ENCODE measurements around the gene CEP95.
"Not testable (repeated sequence)": the region's sequence is repeated elsewhere in the genome, so short reads cannot be mapped to it uniquely, and the experiment has no call there.

The CEP95 gene

DNA sequence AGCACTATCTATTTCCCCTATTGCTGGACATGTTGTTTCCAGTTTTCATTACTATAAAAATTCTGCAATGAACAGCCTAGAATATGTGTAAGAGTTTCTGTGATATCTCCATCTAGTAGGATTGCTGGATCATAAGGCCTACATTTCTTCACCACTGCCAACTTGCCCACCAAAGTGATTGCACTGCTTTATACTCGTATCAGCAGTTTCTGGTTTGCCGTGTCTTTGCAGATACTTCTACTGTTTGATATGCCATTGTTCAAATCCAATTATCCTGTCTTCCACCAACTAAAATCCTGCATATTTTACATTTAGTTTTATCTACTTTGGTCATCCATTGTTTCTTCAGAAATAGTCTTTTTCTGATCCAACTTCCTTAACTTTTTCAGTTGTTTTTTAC is 21.1 kb downstream of the CEP95 start:
- FAIRE-seq: no peak

DNA sequence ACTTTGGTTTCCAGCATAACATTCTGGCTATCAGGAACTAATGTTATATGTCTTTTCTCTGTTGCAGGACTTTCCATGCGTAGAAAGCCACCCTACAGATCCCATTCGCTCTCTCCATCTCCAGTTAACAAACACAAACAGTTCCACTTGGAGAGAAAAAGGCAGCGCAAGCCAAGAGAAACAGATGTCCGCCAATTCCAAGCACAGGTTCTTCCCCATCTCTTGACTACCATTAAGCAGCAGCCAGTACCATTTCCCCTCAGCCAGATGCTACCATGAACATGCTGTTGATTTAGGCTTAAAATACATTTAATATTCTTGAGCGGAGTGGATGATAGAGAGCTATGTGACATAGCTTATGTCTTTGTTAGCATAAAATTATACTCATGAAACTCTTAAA is 22.4 kb downstream of the CEP95 start:
- no peak for FAIRE-seq

DNA sequence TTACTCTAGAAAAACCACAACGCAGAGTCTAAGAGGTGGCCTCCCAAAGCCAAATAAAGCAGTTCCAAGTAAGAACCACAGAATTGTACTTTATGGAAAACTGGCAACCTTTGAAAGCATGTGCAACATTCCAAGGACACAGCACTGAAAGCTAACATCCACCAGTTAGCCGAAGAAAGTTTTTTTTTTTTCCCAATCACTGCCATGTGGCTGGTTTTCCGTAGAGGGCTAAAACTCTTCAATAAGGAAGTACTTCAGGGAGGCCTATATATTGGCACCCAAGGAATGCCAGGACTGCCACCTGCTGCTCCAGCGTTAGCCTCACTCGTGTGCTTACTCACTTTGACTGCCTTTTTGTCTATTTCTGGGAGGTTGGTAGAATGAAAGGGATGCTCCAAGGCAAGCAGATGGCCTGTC is 25.2 kb downstream of the CEP95 start:
- no peak for FAIRE-seq

DNA sequence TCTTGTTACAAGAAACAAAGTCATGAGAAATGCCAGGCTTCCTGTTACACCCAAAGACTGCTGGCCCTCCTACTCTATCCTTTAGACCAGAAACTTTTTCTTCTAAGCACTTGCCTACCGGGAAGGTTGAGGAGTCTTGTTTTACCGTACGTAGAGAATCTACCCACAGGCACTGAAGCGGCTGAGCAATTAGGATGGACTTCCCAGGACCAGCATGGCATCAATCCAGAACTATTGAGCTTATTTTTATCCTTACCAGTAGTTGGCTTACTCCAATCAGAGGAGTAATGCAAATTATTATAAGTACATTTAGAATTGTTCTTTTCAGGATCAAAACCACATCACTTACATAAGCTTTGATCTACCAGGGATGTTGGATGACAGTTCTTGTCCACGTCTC is 25.6 kb downstream of the CEP95 start:
- no peak for FAIRE-seq

DNA sequence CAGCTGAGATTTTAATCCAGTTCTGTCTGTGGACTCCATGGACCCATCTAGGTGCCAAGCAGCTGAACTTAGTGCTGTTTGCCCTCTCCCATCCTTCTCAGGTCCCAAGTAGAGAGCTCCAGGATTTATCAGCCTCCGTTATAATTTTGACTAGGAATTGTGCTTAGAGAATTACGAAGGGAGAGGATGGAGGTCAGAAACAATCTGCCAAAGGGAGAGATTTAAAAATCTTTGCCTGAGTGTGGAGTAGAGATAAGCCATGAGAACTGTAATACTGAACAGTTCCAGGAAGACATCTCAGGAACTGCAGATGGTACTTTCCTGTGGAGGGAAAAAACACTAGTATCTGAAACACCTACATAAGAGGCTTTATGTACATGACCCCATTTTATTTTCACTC is 27.0 kb downstream of the CEP95 start:
- no peak for FAIRE-seq

DNA sequence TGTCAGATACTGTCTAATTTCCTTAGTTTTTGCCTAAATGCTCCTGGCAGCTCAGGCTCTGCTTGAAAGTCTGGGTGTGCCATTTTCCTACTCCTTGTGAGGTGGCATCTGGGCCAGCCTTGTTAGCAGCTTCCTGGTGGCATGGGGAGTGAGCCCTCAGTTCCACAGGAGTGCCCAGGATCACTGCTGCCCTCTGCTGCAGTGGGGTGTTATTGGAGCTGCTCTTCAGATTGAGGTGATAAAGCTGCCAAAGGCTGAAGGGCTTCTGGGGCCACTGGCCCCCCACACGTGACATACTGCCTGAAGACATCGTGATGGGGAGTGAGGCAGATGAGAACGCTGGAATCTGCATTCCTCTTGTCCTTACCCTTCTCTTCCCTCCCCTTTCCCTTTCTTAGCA is 27.4 kb downstream of the CEP95 start:
- FAIRE-seq: no peak

DNA sequence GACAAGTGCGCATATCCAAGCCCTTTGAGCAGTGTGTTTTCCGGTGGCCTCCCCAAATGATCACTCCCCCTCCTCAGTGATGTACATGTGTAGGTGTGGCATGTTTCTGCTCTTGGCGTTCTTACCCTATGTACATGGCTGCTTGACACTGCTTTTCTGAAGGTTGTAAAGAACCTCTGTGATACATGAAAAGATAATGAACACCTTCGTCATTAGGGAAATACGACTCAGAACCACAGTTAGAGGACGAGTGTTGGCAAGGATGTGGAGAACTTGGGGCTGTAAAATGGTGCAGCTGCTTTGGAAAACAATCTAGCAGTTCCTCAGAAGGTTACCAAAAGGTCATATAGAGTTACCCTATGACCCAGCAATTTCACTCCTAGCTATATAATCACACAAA is 28.6 kb downstream of the CEP95 start:
- no peak for FAIRE-seq

DNA sequence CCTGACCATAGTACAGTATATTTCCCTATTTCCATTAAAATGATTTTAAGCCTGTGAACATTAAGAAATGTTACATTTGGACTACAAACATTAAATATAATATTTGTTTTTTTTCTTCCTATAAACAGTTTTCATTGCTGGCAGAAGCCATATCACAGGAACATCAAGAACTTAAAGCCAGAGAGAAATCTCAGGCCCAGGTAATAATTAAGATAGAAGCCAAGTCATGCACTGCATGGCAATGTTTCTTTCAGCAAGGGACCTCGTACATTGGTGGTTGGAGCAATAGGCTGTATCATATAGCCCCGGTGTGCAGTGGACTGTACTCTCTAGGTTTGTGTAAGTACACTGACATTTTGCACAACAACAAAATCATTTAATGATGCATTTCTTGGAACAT is 30.1 kb downstream of the CEP95 start:
- FAIRE-seq: no peak

DNA sequence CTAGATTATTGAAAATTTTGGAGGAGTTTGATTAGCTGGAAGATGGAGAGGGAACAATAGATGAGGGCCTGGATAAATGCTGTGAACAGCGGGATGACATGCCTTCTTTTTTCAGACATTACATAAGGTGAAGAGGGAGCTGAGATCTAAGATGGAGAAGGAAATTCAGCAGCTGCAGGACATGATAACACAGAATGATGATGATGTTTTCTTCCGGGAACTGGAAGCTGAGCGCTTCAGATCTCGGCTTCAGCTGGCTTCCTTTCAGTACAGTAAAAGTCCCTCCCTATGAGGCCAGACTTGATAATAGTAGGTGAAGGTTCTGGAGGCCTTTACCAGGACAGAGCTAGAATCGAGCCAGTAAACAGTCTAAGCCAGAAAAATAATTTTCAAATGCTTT is 30.7 kb downstream of the CEP95 start:
- no peak for FAIRE-seq

DNA sequence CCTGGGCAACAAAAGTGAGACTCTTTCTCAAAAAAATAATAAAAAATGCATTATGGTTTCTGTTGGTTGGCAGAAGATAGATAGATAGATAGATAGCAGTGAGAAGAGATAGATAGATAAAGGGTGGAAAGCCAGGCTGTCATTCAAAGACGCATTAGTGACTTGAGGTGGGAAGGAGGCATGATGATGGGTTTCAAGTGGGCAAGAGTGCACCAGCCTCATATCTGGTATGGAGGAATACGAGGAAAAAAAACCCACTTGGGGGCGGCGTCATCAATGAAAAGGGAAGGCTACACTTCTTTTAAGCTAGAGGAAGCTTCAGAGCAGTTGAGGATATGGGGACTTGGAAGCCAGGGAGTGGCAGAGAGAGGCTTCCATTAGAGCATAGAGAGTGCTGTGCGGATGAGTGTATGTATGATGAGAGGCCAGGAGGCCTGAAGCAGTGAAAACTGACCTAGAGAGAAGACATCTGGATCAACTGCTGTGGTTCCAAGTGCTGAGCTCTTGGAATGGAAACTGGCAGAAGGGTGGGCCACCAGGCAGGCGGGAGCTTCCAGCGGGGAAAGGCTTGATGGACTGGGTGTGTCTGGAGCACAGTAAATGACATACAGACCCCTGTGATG is 31.8 kb downstream of the CEP95 start:
- FAIRE-seq: no peak

DNA sequence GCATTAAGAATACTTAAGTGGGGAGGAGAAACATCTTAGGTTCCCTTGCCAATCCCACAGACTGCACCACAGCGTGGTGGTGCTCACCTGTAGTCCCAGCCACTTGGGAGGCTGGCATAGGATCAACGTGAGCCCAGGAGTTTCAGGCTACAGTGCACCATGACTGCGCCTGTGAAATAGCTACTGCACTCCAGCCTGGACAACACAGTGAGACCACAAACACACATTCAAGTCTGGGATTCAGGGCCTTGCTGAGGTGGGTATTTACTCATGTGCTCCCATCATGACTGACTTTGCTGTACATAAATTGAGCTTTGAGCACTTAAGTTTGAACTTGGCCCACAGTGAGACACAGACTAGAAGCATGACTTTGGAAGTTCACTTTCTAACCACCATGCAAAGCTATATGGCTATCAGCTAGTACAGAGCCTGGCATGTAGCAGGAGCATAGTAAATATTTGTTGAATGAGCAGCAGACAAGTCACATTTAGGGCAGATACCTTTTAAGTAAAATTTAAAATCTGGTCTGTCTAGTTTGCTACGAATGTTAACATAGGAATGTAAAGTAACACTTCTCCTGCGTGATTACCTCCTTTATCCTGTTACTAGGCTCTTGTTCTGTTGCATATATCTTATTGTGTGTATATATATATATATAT is 33.5 kb downstream of the CEP95 start:
- no peak for FAIRE-seq

DNA sequence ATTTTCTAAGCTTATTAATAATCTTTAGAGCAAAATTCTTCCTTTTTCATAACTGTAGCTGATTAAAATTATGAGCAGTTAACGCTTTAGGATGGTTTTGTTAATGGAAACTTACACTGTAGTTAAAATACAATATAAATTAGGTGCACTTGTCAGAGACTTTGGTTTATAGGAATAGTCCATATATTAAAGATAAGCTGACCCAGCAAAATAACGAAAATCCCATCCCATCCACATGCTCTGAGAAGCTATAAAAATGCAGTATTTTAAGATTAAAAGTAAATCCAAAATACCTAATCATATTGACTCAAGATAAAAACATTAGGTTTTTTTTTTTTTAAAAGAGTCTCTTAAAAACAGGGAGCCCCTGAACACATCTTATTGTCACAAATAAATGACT is 38.0 kb downstream of the CEP95 start:
- no peak for FAIRE-seq

DNA sequence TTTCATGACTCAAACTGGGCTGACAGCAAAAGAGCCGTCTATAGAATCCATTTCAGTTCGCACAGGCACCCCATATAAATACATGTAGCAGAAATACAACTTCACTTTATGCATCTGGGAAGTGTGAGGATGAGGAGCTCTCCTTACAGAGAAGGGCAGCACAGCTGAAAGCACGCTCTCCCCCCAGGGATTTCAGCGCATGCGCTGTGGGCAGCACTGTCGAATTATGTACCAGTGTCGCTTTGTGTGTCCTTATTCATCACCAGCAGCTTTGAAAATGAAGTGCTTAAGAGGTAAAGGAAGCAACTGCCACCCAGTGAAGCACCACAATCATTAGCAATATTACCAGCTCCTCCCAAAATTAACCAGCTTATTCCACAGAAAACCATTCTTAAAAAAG is 39.9 kb downstream of the CEP95 start:
- no peak for FAIRE-seq

DNA sequence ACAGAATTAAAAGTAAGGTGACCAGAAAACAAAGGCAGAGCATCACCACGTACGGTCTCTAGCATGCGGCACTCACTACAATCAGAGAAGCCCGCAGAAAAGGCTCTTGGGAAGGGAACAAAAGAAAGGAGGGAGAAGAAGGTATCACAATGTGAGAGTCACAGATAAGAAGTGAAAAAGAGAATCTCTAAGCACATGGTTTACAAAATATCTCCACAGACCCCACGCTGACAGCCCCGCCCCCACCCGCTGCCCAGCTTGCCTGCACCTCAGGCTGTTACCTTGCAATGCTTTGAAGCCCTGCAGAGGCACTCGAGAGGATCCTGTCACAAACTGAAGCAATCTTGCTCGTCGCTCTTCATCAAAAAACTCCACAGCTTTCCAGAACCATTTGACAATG is 40.5 kb downstream of the CEP95 start:
- FAIRE-seq: no peak

DNA sequence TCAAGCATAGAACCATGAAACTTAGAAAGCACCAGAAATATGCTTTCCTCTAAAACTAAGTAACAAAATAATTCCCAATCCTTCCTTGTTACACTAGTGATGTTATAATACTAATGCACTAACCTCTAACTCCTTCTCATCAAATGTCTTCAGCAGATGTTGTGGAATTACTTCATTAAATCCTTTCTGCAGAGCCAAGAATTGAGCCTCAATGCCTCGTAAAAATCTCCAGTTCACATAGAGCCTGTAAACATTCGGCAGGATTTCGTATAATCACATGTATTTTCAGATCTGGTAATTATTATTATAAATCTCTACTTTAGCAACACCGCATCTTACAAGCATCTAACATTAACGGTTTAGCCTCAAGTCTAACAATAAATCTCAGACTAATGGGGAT is 44.7 kb downstream of the CEP95 start:
- no peak for FAIRE-seq

DNA sequence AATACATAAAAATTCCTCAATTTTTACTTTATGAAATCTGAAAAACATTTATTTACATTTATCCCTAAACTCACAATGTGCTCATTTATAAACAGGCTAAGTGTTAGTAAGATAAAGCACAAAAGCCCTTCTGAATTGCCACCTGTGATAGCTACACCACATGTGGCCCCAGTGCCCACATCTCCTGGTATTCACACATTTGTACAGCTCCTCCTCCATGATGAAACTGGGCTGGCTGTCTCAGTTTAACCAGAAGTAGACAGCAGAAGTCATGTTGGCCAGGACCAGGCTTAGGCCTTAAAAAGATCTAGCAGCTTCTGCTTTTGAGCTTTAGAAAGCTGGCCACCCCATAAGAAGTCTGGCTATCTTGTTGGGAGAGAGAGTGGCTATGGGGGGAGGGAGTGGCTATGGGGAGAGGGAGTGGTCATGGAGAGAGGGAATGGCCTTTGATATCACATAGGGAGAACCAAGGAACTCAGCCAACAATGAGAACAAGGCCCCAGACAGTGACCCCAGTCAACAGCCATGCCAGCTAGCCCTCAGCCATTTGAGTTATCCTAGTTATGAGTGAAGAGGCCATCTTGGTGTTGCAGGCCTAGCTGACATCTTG is 47.4 kb downstream of the CEP95 start:
- no peak for FAIRE-seq

DNA sequence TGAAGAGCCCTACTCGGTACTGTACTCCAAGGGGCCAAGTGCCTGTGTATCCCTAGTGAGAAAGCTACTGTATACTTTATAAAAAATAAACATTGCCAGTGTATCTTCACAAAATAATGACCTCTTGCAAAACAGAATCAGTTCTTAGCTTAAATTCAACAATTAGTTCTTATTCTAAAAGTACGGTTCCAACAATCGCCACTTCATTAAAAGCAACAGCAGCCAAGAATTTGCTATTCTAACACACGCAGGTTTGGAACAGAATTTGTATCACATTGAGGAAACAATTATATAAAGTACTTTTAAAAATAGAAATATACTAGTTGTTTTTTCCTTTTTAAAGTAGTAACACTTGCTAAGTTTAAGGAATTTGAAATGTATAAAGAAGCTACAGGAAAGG is 48.5 kb downstream of the CEP95 start:
- no peak for FAIRE-seq

DNA sequence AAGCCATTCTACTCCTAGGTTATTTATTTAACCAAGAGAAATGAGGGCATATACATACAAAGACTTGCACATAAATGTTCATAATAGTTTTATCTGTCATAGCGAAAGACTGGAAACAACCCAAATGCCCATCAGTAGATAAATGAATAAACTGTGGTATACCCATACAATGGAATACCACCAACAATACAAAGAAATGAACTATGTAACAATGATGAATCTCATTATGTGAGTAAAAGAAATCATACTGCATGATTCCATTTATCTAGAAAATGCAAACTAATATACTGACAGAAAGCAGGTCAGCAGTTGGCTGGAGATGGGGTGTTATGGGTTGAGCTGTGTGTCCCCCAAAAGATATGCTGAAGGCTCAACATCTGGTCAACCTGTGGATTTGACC is 57.3 kb downstream of the CEP95 start:
- no peak for FAIRE-seq

DNA sequence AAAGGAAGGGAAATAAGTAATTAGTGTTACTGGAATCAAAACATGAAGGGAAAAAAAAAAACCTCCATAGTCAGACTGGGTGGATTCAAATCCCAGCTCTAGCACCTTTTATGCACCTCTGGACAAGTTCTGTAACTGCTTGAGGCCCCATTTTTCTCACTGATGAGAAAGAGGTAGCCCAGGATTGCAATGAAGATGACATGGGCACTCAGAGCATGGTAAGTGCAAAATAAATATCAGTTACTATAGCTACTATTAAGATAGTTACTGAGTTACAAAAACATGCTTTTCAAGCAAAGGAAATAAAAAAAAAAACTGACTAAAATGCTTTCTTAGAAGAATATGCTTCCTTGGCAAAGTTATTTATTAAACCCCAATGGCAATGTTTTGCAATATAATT is 58.8 kb downstream of the CEP95 start:
- FAIRE-seq: peak; percentile 38

DNA sequence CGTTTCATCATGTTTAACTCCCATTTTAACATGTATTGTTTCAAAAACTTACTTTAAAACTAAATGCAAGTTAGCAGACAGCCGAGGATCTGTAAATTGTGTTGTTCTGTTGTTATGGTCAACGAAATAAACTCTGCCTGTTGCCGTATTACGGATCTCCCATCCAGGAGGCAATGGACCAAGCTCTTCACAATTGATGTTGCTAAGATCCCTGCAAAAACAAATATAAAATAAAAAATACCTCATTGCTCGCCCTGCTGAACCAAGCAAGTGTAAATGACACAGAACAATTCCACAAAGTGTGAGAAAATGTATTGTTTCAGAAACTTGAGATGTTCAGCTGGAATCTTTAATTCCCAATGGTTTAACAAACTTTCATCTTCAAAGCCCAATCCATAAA is 65.0 kb downstream of the CEP95 start:
- no peak for FAIRE-seq

DNA sequence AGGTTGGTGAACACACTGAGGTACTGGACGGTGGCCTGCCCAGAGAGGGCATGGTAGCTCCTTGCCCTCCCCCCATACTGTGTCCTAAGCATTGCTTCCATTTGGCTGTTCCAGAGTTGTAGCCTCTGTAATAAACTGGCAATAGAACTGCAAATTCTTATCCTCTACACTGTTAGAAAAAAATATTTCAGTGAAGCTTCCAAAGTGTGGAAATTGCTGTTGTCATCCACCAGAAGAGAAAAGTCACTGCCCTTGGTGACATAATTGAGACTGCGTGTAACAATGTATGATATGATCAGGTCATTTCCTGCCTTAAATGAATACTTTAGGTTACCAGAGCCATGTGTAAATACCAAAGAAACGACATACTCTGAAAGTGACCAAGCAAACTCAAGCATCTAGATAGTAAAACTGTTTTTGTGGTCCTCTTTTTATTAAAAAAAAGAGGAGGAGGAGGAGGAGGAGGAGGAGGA is 65.9 kb downstream of the CEP95 start:
- no peak for FAIRE-seq

DNA sequence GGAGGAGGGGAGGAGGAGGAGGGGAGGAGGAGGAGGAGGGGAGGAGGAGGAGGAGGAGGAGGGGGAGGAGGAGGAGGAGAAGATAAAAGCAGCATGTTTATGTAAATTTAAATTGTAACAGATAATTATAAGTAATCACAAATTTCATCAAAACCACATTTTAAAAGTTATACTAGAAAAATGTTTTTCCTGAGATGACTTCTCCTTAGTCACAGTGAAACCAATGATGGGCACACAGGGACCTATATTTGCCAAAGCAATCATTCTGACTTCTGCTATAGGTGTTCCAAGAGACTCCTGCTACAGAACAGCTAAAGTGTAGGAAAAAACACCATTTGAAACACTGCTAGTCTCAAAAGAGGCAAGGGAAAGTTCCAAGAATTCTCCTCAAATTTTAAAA is 66.4 kb downstream of the CEP95 start:
- no peak for FAIRE-seq

DNA sequence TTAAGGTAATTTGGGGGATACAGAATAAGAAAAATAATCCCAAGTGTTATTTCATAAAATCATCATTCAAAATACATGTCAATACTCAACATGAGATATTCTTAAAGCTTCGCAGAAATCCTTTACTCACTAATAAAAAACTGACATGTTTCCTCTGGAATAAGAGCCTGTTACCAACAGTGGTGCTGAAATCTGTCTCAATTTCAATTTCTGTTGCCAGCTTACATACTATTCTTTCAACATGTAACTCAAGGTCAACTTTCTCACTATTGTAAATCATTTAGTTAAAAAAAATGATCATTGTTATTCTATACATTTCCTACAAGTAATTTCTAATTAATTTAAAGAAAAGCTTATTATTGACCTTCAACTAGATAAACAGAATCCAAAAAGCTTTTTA is 67.9 kb downstream of the CEP95 start:
- no peak for FAIRE-seq

DNA sequence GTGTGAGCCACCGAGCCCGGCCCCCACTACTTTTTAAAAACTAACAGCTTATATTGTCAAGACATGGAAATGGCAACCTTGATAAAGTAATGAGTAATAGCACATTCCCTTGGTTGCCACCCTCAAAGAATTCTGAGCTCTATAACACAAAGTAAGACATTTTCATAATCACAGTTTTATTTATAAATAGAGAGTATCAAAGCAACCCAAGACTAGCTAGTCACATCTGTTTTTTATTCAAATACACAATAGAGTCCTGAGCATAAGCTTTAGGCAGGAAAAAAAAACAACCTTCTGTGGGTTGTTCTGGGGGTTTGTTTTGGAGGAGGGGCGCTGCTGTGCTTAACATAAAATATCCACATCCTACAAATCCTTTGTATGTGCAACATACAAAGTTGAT is 68.7 kb downstream of the CEP95 start:
- FAIRE-seq: no peak

DNA sequence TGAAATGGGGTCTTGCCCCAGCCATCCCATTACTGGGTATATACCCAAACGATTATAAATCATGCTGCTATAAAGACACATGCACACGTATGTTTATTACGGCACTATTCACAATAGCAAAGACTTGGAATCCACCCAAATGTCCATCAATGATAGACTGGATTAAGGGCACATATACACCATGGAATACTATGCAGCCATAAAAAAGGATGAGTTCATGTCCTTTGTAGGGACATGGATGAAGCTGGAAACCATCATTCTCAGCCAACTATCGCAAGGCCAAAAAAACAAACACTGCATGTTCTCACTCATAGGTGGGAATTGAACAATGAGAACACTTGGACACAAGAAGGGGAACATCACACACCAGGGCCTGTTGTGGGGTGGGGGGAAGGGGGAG is 70.2 kb downstream of the CEP95 start:
- FAIRE-seq: not testable (repeated sequence)
